IMR-90 (cell line): ENCODE measurements around the gene DHRS12. TPM values are rescaled to one million over a fixed set of nuclear protein-coding genes. Genes with fewer than 3 reads are reported as not detected.

Experiments used
- ATAC-seq: fragments of 200-7000 bp; cut with Tn5 transposase; 2 replicates; pipeline ENCODE4 v1.9.1; 2020; ENCODE audit warnings: low read depth, mild to moderate bottlenecking, moderate library complexity
- BruUV-seq: library from RNA; stranded (reverse); fragments of 400-500 nt; replicated peaks from 2 replicates; lab custom pipeline; 2021; lab: Mats Ljungman, UMichigan
- CTCF ChIA-PET: fragments of 300-600 bp; formaldehyde crosslinking; extraction: SDS; loops from one replicate; lab custom pipeline; 2021; ENCODE audit warnings: antibody characterized with exemption; lab: Yijun Ruan, JAX
- POLR2A ChIA-PET: fragments of 300-600 bp; sonication (Branson Sonifier 250); formaldehyde crosslinking; loops from one replicate; lab custom pipeline; 2022; ENCODE audit warnings: antibody characterized with exemption; ENCODE audit not compliant: unreplicated experiment; lab: Charles Lee
- DNase-seq: peaks from one replicate; pipeline ENCODE4 v3.0.0; 2013
- H2AFZ ChIP-seq: replicated peaks from 2 replicates; pipeline ENCODE3; 2013; ENCODE audit warnings: low read length, mild to moderate bottlenecking; ENCODE audit not compliant: poor library complexity
- H2AK5ac ChIP-seq: 2 replicates; pipeline ENCODE4 v1.6.1; 2013; ENCODE audit warnings: low read depth, low read length, inconsistent platforms
- H2AK9ac ChIP-seq: replicated peaks from 2 replicates; pipeline ENCODE3; 2013; ENCODE audit warnings: mild to moderate bottlenecking, low read depth, low read length, moderate library complexity; ENCODE audit not compliant: poor library complexity
- H2BK120ac ChIP-seq: 2 replicates; pipeline ENCODE4 v1.6.1; 2013; ENCODE audit warnings: low read depth, low read length, inconsistent platforms
- H2BK15ac ChIP-seq: 3 replicates; pipeline ENCODE4 v1.6.1; 2013; ENCODE audit warnings: low read depth, low read length, inconsistent platforms
- H2BK20ac ChIP-seq: 2 replicates; pipeline ENCODE4 v1.6.1; 2013; ENCODE audit warnings: low read depth, mild to moderate bottlenecking, inconsistent platforms, low read length, moderate library complexity
- H2BK5ac ChIP-seq: 2 replicates; pipeline ENCODE4 v1.6.1; 2013; ENCODE audit warnings: mild to moderate bottlenecking, low read depth, low read length, inconsistent platforms; ENCODE audit not compliant: poor library complexity, severe bottlenecking
- H3K14ac ChIP-seq: replicated peaks from 2 replicates; pipeline ENCODE4 v1.6.1; 2013; ENCODE audit warnings: low read depth, low read length, inconsistent platforms
- H3K18ac ChIP-seq: 2 replicates; pipeline ENCODE4 v1.6.1; 2013; ENCODE audit warnings: low read depth, low read length, control low read depth
- H3K23ac ChIP-seq: 2 replicates; pipeline ENCODE4 v1.6.1; 2013; ENCODE audit warnings: low read depth, low read length, inconsistent platforms
- H3K27ac ChIP-seq: 2 replicates; pipeline ENCODE4 v1.5.1; 2013; ENCODE audit warnings: mild to moderate bottlenecking, control low read depth, low read length; ENCODE audit not compliant: insufficient read depth
- H3K27me3 ChIP-seq: 2 replicates; pipeline ENCODE4 v1.6.1; 2013; ENCODE audit warnings: low read length; ENCODE audit not compliant: control insufficient read depth, insufficient read depth
- H3K36me3 ChIP-seq: 2 replicates; pipeline ENCODE4 v1.6.1; 2013; ENCODE audit warnings: low read length, mixed read lengths; ENCODE audit not compliant: control insufficient read depth, insufficient read depth
- H3K4ac ChIP-seq: 2 replicates; pipeline ENCODE4 v1.6.1; 2013; ENCODE audit warnings: low read depth, low read length, inconsistent platforms
- H3K4me1 ChIP-seq: 2 replicates; pipeline ENCODE4 v1.6.1; 2013; ENCODE audit warnings: low read length, mixed read lengths; ENCODE audit not compliant: control insufficient read depth, insufficient read depth
- H3K4me2 ChIP-seq: 2 replicates; pipeline ENCODE4 v1.6.1; 2013; ENCODE audit warnings: low read depth, mild to moderate bottlenecking, control low read depth, low read length, moderate library complexity
- H3K4me3 ChIP-seq: 2 replicates; pipeline ENCODE4 v1.5.1; 2013; ENCODE audit warnings: low read depth, mild to moderate bottlenecking, control low read depth, low read length, moderate library complexity; ENCODE audit not compliant: insufficient read depth
- H3K56ac ChIP-seq: 2 replicates; pipeline ENCODE4 v1.6.1; 2013; ENCODE audit warnings: low read length, inconsistent platforms; ENCODE audit not compliant: insufficient read depth; ENCODE audit errors: extremely low read depth
- H3K79me1 ChIP-seq, 2 experiments: 2 replicates each; pipeline ENCODE4 v1.6.1; 2013; ENCODE audit warnings: low read length in 2 of 2, inconsistent platforms in 1 of 2, low read depth in 1 of 2
- H3K9ac ChIP-seq: 2 replicates; pipeline ENCODE4 v1.6.1; 2013; ENCODE audit warnings: low read depth, low read length, control low read depth
- H3K9me1 ChIP-seq: 2 replicates; pipeline ENCODE4 v1.6.1; 2013; ENCODE audit warnings: low read length, inconsistent platforms; ENCODE audit not compliant: insufficient read depth
- H3K9me3 ChIP-seq: 2 replicates; pipeline ENCODE4 v1.6.1; 2013; ENCODE audit warnings: low read length; ENCODE audit not compliant: control insufficient read depth, insufficient read depth
- H4K20me1 ChIP-seq: 2 replicates; pipeline ENCODE4 v1.6.1; 2013; ENCODE audit warnings: low read length, inconsistent platforms; ENCODE audit not compliant: insufficient read depth
- H4K5ac ChIP-seq: 2 replicates; pipeline ENCODE4 v1.6.1; 2013; ENCODE audit warnings: mild to moderate bottlenecking, low read depth, low read length, control low read depth
- H4K8ac ChIP-seq, 2 experiments: 2 replicates each; pipeline ENCODE4 v1.6.1; 2013; ENCODE audit warnings: low read depth in 2 of 2, low read length in 2 of 2, control low read depth in 1 of 2, inconsistent platforms in 1 of 2
- H4K91ac ChIP-seq: 2 replicates; pipeline ENCODE4 v1.6.1; 2013; ENCODE audit warnings: low read depth, low read length, inconsistent platforms; ENCODE audit not compliant: insufficient read depth
- BHLHE40 ChIP-seq: fragments of 150-350 bp; IDR thresholded peaks from 2 replicates; pipeline ENCODE4 v1.6.1; 2016; ENCODE audit warnings: mild to moderate bottlenecking, low read depth, low read length
- CHD1 ChIP-seq: IDR thresholded peaks from 2 replicates; pipeline ENCODE4 v1.6.1; 2012; ENCODE audit warnings: low read depth, low read length, improper control_type of control experiment
- CTCF ChIP-seq: conservative IDR thresholded peaks from 2 replicates; pipeline ENCODE4 v1.5.1; 2012; ENCODE audit warnings: mild to moderate bottlenecking, low read depth, low read length, improper control_type of control experiment
- ELK1 ChIP-seq: fragments of 150-350 bp; IDR thresholded peaks from 2 replicates; pipeline ENCODE4 v1.6.1; 2016; ENCODE audit warnings: low read depth, mild to moderate bottlenecking, low read length, moderate library complexity, borderline replicate concordance
- FOS ChIP-seq: fragments of 150-350 bp; IDR thresholded peaks from 2 replicates; pipeline ENCODE4 v1.6.1; 2016; ENCODE audit warnings: low read depth, low read length
- MAZ ChIP-seq: IDR thresholded peaks from 2 replicates; pipeline ENCODE4 v1.6.1; 2012; ENCODE audit warnings: low read depth, mild to moderate bottlenecking, low read length, improper control_type of control experiment, moderate library complexity, borderline replicate concordance
- MXI1 ChIP-seq: IDR thresholded peaks from 2 replicates; pipeline ENCODE4 v1.6.1; 2012; ENCODE audit warnings: low read depth, mild to moderate bottlenecking, low read length, moderate library complexity, borderline replicate concordance
- POLR2A ChIP-seq: IDR thresholded peaks from 2 replicates; pipeline ENCODE4 v1.6.1; 2012; ENCODE audit warnings: mild to moderate bottlenecking, low read depth, low read length
- RCOR1 ChIP-seq: IDR thresholded peaks from 2 replicates; pipeline ENCODE4 v1.6.1; 2012; ENCODE audit warnings: mild to moderate bottlenecking, low read length, improper control_type of control experiment; ENCODE audit not compliant: insufficient replicate concordance
- RFX5 ChIP-seq: IDR thresholded peaks from 2 replicates; pipeline ENCODE4 v1.8.0; 2012; ENCODE audit warnings: low read depth, mild to moderate bottlenecking, low read length, moderate library complexity
- SMC3 ChIP-seq: fragments of 150-350 bp; IDR thresholded peaks from 2 replicates; pipeline ENCODE4 v1.6.1; 2016; ENCODE audit warnings: low read depth, mild to moderate bottlenecking, antibody characterized with exemption, low read length, moderate library complexity
- USF2 ChIP-seq: fragments of 150-350 bp; IDR thresholded peaks from 2 replicates; pipeline ENCODE4 v1.6.1; 2017; ENCODE audit warnings: mild to moderate bottlenecking, antibody characterized with exemption, low read length, low read depth
- WGBS, 2 experiments: methylation state at CpG; one replicate each; pipeline versions ENCODE4 v1.1.5 to v1.1.7; 2013; ENCODE audit warnings: missing lambda C conversion rate in 2 of 2; ENCODE audit not compliant: insufficient read length in 1 of 2; ENCODE audit errors: extremely low coverage in 2 of 2; 5-methylcytosine and 5-hydroxymethylcytosine counted together
- dilution Hi-C: fragments of 300-500 bp; cut with HindIII; formaldehyde crosslinking; loops from one replicate; pipeline ENCODE4 v1.14.3; 2018; ENCODE audit warnings: low sequenced_read_pairs; ENCODE audit not compliant: unreplicated experiment
- in situ Hi-C: fragments of 300-500 bp; cut with MboI; formaldehyde crosslinking; loops from 3 replicates; pipeline ENCODE4 v1.14.3; 2019; ENCODE audit warnings: low sequenced_read_pairs, inconsistent platforms, mixed read lengths
- intact Hi-C: fragments of 100-400 bp; cut with micrococcal nuclease; formaldehyde crosslinking; loops from 2 replicates; pipeline ENCODE4 v1.10.0; 2022
- polyA plus RNA-seq, 3 experiments: library from polyadenylated mRNA; depleted of rRNA; stranded (reverse); fragments of >200 nt; gene quantifications; 2 replicates each; pipeline ENCODE4 v1.2.3, GENCODE V29; 2012; ENCODE audit warnings: low replicate concordance in 1 of 3
- total RNA-seq: library from RNA; depleted of rRNA; stranded (reverse); fragments of >200 nt; gene quantifications from 2 replicates; pipeline ENCODE4 v1.2.3, GENCODE V29; 2012

DHRS12 gene
- total and polyA plus RNA-seq, 2 of the 4 experiments (the other 2 are of a cell fraction): 1.3 to 1.6 TPM

- Histone ChIP-seq H2BK5ac (no peak overlapping the region), H3K79me1 (no peaks in the 10 kb centered on the region), H3K9ac (no peak overlapping the region), H2AFZ (no peak overlapping the region), H2BK120ac (no peak overlapping the region), H3K9me3 (no peaks in the 10 kb centered on the region), H3K14ac (no peak overlapping the region), H4K91ac (no peak overlapping the region), H4K8ac (no peak overlapping the region), H2AK9ac (no peak overlapping the region), H2AK5ac (no peak overlapping the region), H3K23ac (no peak overlapping the region), H3K4ac (no peak overlapping the region), H3K4me1 (no peaks in the 10 kb centered on the region), H2BK15ac (no peak overlapping the region), H2BK20ac (no peak overlapping the region), H3K4me3 (no peak overlapping the region), H3K18ac (no peak overlapping the region), H4K5ac (no peak overlapping the region), H4K20me1 (no peaks in the 10 kb centered on the region), H3K4me2 (no peak overlapping the region), H3K27ac (no peak overlapping the region), H3K27me3 (peaks cover 67% of the 10 kb centered on the region), H3K56ac (no peak overlapping the region), H3K36me3 (no peaks in the 10 kb centered on the region), H3K9me1 (no peaks in the 10 kb centered on the region)
- in situ Hi-C loops (no loop called here), intact Hi-C loops (no loop called here), dilution Hi-C loops (no loop called here)
- DNase-seq: no peak
- no peak for TF ChIP-seq POLR2A
- no peak for TF ChIP-seq ELK1
- TF ChIP-seq MAZ: no peak
- no peak for TF ChIP-seq USF2
- no peak for TF ChIP-seq SMC3
- TF ChIP-seq RCOR1: no peak
- TF ChIP-seq BHLHE40: no peak
- TF ChIP-seq CHD1: no peak
- TF ChIP-seq CTCF: no peak
- TF ChIP-seq MXI1: no peak
- TF ChIP-seq RFX5: no peak
- no peak for TF ChIP-seq FOS
- no TSS peak for BruUV-seq
- POLR2A ChIA-PET: no interaction called here
- WGBS, 2 experiments: 83% methylated on average over 1 of the region's 10 CpGs; no CpG with 5 or more reads in 1 of the 2 experiments
- CTCF ChIA-PET: interaction anchor here (1.0 to 1.3 kb wide), 3 partner anchors 10 to 13 kb away, joined by 3 to 6 read pairs (median 3); no protein-coding TSS in a partner anchor
- no peak for ATAC-seq
Measured at GRCh38 chr13:51825681-51826254, 21.8 kb upstream of the DHRS12 start.
